NCI-H345 treated with DMSO at 0.1 percent for 48 hours (cell line): ENCODE results near the gene MSH2.
"Not testable (repeated sequence)": the region's sequence is repeated elsewhere in the genome, so short reads cannot be mapped to it uniquely, and the experiment has no call there.

ENCODE experiments used
- DNase-seq: peaks from one replicate; lab custom pipeline; 2025; ENCODE audit not compliant: unreplicated experiment; lab: John Stamatoyannopoulos, UW

The MSH2 gene

GRCh38 chr2:47471429-47472116, 68.6 kb downstream of the MSH2 start:
- DNase-seq, result no peak

- DNase-seq, result no peak
These were observed 76.9 kb downstream of the MSH2 start for GRCh38 chr2:47479863-47480262.

- no peak for DNase-seq
These were observed 80.2 kb downstream of the MSH2 start for GRCh38 chr2:47483191-47483590.

DNA sequence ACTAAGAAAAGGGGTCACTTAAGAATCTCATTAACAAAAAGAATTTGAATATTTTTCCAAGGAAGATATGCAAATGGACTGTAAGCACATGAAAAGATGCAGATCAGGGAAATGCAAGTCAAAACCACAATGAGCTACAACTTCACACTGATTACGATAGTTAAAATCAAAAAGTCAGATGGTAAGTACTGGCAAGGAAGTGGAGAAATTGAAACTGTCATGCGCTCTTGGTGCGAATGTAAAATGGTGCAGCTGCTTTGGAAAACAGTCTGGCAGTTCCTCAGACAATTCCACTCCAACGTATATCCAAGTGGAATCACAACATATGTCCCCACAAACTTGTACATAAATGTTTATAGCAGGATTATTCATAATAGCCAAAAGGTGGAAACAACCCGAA, 81.4 kb downstream of the MSH2 start:
- DNase-seq, result no peak

DNA sequence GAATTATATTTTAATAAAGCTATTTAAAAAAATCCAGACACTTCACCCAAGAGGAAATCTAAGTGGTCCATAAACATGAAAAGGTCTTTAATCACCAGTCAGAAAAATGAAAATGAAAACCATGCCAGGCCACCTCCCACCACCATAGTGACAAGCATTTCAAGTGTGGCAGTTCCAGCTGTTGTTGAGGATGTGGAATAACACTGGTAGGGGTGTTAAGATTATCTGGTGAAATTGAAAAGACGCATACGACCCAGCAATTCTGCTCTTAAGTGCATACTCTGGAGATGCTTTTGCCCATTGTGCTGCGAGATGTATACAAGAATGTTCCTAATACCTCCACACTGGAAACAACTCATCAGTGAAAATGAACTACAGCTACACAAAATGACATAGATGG, 82.2 kb downstream of the MSH2 start:
- no peak for DNase-seq

DNA sequence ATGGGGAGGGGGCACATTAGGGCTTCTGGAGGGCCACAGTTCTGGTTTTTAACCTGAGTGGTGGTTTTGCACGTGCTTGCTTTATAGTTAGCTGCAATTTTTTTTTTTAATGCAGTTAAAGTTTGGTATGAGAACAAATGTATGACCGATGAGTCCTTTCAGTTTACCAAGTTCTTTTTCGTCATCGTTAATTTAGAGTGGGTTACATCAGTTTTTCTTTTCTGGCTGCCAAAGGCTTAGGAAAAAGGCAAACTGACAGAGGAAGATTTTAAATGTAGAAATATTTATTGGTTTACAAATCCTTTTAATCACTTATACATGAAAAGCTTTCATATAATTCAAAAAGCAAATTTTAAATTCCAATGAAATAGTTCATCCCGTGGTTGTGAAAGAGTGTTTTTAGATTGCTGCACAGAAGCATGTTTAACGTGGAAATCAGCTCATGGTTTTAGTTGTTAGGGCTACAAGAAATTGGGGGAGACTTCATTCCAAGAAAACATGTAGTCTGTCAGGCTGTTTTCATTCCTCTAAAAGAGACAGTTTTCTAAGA, 82.9 kb downstream of the MSH2 start:
- no peak for DNase-seq

GRCh38 chr2:47486841-47487497, 84.0 kb downstream of the MSH2 start:
- no peak for DNase-seq

- DNase-seq, result no peak
These were observed 84.5 kb downstream of the MSH2 start for GRCh38 chr2:47487498-47487875.

GRCh38 chr2:47488870-47489584, 86.1 kb downstream of the MSH2 start:
- no peak for DNase-seq

- DNase-seq, result no peak
These were observed 87.5 kb downstream of the MSH2 start for GRCh38 chr2:47490406-47490805.

DNA sequence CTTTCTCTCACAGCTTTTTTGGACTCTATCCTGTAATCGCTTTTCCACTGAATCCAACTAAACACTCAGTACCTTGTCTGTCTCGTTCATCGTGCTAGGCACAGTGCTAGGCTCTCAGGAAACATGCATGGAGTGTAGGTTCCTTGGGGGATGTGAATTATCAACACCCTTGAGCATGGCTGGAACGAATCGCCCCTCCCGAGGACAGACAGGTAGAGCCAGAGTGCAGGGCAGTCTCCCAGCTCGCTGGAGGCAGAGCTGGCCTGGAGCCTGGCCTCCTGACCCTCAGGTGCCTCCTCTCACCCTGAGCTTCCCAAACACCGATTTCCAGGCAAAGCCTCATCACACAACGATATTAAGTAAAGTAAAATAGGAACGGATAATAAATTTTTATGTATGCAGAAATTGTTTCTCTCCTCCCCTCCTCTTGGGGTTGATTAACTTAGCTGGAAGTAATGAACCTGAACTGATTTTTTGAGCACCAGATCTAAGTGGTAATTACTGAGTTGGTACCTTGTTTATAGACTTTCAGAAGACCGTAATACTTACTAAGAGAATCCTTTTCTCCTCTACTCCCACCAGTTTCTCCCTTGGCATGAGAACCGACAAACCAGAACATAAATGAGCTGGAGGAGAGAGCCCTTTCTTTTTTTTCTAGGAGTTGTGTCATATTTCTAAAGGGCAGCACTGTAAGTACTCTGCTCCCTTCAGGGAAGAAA, 90.5 kb downstream of the MSH2 start:
- no peak for DNase-seq

DNA sequence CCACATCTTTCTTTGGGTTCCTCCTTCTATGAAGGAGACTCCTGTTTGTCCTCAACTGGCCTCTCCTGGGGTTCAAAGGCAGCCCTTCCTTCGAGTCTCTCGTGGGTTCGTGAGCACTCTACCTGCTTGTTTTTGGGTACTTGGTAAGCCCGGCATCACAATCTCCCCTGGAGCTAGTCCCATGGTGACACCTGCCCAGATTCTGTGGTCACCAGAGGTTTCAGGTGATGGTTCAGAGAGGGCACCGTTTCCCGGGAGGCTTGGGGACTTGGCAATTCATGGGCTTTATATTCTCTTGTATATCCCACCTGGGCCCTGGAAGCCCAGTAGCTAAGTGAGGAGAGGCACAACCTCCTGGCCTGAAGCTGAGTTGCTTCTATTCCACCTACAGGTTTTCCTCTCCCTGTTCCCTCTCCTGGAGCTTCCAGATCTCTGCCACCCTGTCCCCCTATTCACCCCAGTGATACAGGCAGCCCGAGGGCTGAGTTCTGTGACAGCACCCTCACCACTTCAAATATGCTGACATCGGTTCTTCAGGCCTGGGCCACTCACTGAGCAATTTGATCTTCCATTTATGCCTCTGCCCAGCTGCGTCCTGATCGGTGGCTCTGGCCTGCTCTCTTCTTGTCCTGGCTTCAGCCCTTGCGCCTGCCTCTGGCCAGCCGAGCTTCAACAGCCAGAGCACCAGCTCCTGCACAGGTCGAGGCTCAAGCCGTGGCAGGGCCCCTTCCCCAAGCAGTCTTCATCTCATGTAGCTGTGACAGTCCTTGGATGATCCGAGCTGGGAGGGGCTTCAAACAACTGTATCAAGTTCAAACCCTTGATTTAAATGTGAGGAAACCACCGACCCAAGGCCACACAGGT, 91.5 kb downstream of the MSH2 start:
- DNase-seq, result no peak

- no peak for DNase-seq
These were observed 95.0 kb downstream of the MSH2 start for GRCh38 chr2:47497843-47498460.

- no peak for DNase-seq
These were observed 96.1 kb downstream of the MSH2 start for GRCh38 chr2:47499093-47499492.

GRCh38 chr2:47499621-47500309, 96.8 kb downstream of the MSH2 start:
- DNase-seq, result no peak

GRCh38 chr2:47501374-47502200, 98.6 kb downstream of the MSH2 start:
- no peak for DNase-seq

- DNase-seq, result not testable (repeated sequence)
These were observed 99.5 kb downstream of the MSH2 start for GRCh38 chr2:47502498-47502897.

DNA sequence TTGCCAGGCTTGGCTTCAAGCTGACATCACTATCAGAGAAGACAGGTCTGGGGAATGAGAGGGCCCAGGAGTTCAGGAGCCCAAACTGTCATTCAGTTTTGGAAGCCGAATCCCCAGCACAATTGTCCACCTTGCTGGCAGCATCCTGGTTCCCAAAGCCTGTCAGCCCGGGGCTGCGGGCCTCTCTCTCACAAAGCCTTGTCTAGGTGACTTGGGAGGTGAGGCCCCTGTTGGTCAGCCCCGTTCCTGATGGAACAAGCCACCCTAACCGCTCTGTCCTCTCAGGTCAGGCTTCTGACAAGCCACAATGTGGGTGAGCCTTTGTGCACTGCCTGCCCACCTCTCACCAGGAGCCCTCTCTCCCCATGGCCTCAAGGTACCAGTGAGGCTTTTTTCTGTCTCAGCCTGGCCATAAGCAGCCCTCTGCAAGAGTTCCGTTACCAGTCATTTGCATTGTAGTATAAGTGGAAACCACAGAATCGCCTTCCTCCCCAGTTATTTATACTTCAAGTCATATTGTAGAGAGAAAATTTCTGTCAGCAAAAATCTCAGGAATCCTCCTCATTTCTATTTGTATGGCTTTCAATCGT, 100.6 kb downstream of the MSH2 start:
- DNase-seq, result no peak
